ENCODE measurements around the gene BCR.

The BCR gene

DNA sequence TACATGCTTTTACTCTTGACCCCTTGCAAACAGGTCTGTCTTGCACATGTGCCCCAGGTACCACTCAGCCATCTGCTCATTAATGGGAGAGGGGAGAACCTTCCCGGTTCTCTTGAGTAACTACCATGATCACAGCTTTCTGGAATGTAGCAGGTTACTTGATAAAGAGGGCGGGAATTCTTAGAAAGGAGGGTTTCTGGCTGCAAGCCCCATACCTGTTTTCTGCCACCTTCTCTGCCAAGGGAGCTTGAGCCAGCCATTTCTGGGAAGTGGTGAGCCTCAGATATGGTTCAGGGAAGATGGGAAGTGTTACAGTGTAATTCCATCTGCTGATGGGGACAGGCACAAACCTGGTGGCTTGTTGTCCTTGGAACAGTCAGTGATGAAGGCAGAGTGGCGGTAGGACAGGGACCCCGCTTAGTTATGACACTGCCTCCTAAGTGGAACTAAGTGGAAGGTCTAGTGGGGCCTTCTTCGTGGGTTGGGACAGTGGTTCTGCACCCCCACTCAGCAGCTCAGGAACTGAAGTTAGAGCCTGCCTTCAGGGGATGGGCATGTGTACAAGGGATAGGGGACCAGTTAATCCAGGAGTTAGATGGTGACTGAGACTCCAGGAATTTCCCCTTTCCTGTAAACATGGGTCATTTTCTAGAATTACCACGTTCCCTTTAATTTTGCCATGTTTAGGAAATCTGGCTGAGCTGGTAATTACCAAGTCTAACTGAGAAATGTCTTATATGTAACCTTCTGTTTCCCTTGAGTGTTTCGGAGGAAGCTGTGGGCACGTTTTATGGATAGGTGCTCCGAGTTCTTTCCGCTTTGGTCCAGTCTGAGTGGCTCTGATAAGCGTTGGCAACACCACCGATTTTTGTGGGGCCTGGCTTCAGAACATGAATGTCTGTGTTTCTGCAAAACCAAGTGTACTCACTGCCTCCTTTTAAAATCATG, 35.3 kb downstream of the BCR start:
- DNase-seq (ENCODE audit: low read depth in 3 of 3, low spot score in 1 of 3): no peak

GRCh38 chr22:23216461-23217170, 36.3 kb downstream of the BCR start:
- DNase-seq (ENCODE audit: low read depth in 3 of 3, low spot score in 1 of 3): peak in 2 of 3 donors; percentile 9 to 14

DNA sequence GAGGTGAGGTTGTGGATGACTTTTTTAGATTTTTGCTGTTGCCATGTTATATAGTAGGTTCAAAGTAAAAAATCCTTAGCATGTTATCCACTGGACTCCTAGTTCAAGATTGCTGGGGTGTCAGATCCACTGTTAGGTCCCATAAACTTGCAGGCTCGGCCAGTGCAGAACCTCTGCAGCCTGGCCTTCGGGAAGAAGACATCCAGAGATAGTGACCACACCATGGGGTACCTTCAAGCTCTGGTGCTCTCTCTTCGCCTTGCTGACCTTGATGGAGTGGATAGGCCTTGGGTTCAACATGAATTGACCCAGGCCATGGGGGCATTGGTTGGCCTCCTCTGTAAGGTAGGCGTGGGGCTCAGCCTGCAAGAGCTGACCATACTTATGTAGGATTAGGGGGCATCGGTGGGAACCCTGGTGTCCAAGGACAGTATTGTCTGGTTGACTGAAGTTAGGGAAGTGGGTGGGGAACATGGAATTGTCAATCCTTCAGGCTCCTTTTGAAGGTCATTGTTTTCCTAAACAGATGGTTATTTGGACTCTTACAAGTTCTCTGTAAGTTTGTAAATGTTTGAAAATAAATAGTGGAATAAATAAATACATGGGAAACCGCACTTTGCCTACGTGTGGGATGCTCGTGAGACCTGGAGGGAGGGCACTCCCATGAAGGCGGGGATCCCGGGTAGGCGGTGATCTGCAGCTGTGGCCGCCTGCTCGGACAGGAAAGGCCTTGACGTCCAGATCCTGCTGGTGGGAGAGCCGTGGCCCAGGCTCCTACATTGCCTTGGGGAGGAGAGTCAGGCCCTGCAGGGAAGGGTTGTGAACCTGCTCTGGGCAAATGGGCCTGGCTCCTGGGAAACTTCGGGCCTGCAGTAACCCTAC, 37.1 kb downstream of the BCR start:
- DNase-seq (ENCODE audit: low read depth in 3 of 3, low spot score in 1 of 3): no peak

- DNase-seq (ENCODE audit: low read depth in 3 of 3, low spot score in 1 of 3): no peak
These were observed 38.0 kb downstream of the BCR start for GRCh38 chr22:23218053-23218866.

GRCh38 chr22:23218867-23219251, 38.5 kb downstream of the BCR start:
- DNase-seq (ENCODE audit: low read depth in 3 of 3, low spot score in 1 of 3): no peak

DNA sequence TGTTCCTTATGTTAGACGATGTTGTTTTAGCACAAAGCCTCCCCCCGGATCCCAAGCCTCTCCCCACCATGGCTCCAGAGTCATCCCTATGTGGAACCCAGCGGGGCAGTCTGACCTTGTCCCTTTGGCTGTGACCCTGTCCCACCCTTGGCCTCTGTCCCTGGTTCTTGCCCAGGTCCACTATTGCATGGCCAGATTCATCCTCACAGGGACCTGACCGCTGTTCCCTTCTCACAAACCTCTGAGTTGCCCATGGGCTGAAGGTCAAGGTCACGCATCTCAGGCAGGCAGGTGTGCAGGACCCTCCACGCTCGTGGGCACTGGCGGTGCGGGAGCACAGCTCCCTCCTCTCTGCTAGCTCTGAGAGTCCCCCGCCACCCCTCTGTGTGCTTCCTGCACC, 39.0 kb downstream of the BCR start:
- no peak for DNase-seq (ENCODE audit: low read depth in 3 of 3, low spot score in 1 of 3)

- peak in 1 of 3 donors; percentile 26 for DNase-seq (ENCODE audit: low read depth in 3 of 3, low spot score in 1 of 3)
These were observed 39.6 kb downstream of the BCR start for GRCh38 chr22:23219822-23220484.

DNA sequence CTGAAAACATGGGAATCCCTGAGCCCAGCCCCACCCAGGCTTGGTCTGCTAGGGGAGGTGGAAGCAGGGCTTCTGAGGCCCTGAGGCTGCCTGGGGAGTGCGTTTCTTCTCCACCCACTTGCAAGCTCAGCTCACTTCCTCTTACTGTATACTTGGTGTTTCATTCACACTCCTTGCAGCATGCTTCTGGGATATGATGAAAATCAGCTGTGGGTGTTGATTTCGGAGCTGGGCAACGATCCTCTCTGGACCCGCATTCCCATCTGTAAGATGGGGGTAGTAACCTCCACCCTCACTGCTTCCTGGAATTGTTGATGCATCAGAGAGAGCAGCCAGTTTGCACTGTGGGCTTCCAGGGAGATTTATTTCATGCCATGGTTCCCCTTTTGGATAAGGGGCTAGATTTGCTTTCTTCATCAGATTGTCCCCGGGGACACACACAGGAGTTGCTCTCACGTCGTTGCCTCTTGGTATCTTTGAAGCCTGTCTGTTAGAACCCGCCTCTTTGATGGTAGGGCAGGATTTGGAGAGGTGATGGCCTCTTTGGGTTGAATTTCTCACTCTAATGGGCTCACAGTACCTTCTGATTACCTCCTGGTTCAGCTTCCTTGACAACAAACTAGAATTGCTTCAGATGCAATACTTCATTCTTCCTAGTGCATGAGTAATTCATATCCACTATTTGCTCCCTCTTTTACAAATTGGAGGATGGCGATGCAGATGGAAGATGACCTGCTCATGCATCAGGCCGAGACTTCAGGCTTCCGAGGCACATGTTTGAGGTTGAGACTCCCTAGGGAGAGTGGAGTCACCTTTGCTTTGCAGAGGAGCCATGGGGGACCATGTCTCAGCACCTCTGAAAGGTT, 40.4 kb downstream of the BCR start:
- no peak for DNase-seq (ENCODE audit: low read depth in 3 of 3, low spot score in 1 of 3)

- DNase-seq (ENCODE audit: low read depth in 3 of 3, low spot score in 1 of 3): no peak
These were observed 41.1 kb downstream of the BCR start for GRCh38 chr22:23221351-23221804.

- no peak for DNase-seq (ENCODE audit: low read depth in 3 of 3, low spot score in 1 of 3)
These were observed 41.9 kb downstream of the BCR start for GRCh38 chr22:23222033-23222792.

DNA sequence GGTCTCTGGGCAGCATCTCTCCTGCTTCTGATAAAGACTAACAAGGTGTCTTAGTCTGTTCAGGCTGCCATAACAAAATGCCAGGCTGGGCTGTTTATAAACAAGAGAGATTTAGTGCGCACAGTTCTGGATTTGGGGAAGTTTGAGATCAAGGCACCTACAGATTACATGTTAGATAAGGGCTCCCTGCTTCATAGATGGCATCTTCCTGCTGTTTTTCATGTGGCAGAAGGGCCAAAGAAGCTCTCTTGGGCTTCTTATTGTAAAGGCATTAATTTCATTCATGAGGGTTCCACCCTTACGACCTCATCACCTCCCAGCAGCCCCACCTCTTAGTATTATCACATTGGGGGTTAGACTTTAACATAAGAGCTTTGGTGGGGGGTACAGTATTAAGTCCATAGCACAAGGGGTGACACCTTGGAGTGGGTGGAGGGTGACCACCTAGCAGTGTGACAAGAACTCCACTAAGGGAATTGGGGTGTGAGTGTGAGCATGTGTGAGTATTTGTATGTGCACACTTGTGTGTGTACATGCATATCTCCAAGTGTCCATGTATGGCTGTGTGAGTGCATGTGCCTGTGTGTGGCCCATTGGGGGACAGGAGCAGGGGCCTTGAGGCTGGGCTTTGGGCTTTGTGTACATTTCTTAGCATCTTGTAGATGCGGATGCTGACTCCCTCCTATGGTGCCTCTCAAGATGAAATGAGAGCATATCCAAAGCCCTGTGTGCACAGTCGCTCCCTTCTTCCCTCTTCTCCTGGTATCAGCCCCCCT, 42.7 kb downstream of the BCR start:
- no peak for DNase-seq (ENCODE audit: low read depth in 3 of 3, low spot score in 1 of 3)

DNA sequence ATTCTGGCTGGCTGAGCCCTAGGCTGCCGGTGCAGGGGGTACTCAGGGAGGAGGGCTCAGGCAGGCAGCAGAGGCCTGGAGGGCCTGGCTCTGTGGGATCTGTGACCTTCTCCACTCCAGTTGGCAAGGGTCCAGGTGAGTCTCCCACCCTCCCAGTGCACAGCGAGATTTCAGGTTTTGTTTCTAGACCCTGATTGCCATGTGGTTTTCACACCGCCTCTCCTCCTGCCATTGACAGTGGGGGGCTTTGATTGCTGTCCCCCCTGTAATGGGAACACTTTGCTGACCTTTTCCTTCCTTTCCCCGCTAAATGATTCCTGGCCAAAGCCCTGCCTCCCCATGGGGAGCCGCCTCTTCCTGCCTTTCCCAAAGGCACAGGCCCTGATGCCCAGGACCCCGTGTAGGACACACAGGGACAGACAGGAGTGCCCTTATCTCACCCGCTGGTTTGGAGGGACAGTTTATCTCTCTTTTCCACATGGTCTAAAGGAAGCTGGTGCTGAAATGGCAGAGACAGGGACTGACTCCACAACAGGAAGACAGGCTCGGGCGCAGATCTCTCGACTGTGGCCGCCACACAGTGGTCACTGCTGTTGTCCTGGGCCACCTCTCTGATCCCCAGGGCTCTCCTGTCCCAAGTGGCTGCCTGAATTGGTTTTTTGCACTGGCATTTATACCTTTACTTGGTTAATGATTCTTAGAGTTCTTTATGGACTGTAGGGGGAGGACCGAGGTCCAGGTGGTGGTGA, 43.4 kb downstream of the BCR start:
- DNase-seq (ENCODE audit: low read depth in 3 of 3, low spot score in 1 of 3): no peak

DNA sequence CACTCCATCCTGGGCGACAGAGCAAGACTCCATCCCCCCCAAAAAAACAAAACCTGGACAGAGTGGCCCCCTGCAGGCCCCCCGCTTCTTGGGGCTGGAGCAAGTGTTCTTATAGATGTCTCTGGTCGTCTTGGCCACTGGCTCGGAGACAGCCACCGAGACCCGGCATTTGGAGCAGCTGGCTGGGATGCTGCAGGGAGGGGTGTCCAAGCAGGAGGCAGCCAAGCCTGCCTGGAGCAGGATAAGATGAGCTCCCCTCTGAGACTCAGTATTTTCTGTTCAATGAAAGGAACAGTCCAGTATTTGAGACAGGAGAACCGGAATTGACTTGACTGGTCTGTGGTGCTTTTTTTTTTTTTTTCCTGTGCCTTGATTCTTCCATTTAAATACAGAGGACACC, 44.5 kb downstream of the BCR start:
- no peak for DNase-seq (ENCODE audit: low read depth in 3 of 3, low spot score in 1 of 3)

DNA sequence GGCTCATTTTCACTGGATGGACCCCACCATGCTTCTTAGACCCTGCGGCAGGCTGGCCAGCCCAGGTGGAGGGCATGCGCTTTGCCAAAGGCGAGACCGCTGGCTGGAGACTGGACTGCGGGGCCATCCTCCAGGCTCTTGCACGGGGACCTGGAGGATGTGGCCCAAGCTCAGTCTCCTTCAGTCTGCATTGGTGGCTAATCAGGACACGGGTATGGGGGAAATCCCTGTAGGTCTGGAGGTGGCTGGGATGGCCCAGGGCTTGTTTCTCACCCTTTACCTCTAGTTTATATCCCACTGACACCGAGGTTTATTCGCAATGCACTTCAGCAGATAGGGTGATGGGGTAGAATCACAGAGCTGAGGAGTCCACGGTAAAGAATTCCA, 45.0 kb downstream of the BCR start:
- no peak for DNase-seq (ENCODE audit: low read depth in 3 of 3, low spot score in 1 of 3)

DNA sequence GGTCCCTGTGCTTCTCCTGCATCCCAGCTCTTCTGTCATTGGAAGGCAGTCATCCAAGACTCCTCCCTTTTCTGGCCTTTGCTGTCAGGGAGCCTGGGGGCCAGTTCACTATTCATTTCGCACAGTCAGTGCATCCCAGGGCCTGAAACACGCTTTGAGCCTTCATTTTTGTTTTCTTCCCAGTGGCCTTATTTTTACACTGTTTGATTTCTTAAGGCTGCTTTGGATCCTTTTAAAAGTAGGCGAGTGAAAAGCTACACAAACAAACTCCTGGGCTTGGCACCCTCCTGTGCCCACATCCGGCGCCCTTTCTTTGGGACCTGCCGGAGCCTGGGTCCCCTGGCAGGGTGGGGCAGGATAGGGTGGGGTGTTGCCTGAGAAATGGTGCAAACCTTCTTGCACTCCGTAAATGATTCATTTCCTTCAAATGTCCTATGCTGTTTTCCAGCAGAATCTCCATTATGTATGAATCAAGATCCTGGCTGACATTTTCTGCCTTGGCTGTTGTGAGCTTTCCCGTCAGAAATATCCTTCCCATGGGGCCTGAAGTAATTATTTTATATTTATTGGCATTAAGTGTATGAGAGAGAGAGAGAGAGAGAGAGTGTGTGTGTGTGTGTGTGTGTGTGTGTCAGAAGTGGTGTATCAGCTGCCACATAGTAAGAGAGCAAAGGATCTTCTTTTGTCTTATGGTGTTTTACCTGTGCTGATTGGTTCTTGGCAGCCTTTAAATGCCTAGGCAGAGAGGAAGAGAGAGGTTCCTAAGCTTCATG, 45.6 kb downstream of the BCR start:
- DNase-seq (ENCODE audit: low read depth in 3 of 3, low spot score in 1 of 3): no peak

GRCh38 chr22:23226497-23226850, 46.2 kb downstream of the BCR start:
- no peak for DNase-seq (ENCODE audit: low read depth in 3 of 3, low spot score in 1 of 3)

Data from stimulated activated CD4-positive, alpha-beta T cell treated with anti-CD3 and anti-CD28 coated beads, TNF-alpha, amount 100 ng/mL, for 1 hour (primary cell).